ENCODE data around the gene COQ10A.

COQ10A gene

GRCh38 chr12:56223571-56224101 lies 43.1 kb upstream of the COQ10A start:
- Histone ChIP-seq H3K27me3 (ENCODE audit: insufficient read depth, low read length) (no peaks in the 10 kb centered on the region), H4K20me1 (ENCODE audit: insufficient read depth, low read length) (no peaks in the 10 kb centered on the region), H3K4me1 (ENCODE audit: insufficient read depth, low read length, severe bottlenecking) (peaks cover 42% of the 10 kb centered on the region), H3F3A (ENCODE audit: insufficient read depth, low read length) (no peaks in the 10 kb centered on the region), H3K9me3 (ENCODE audit: low read length) (no peaks in the 10 kb centered on the region), H3K9ac (ENCODE audit: low read length) (peak overlapping the region; percentile 75), H3K4me2 (ENCODE audit: low read length) (peak overlapping the region; percentile 95), H3K79me2 (ENCODE audit: insufficient read depth, low read length) (0 out of 2 replicates have a peak, but pooled peaks cover 5% of the 10 kb centered on the region), H2AFZ (ENCODE audit: low read length) (peak overlapping the region; percentile 12; the same call in 1 of the 2 replicates), H3K9me2 (ENCODE audit: low read depth, low read length) (no peaks in the 10 kb centered on the region), H3K36me3 (ENCODE audit: insufficient read depth, low read length) (no peaks in the 10 kb centered on the region), H3K4me3 (ENCODE audit: low read depth, low read length, poor library complexity, severe bottlenecking) (peak overlapping the region; percentile 84), H3K27ac (ENCODE audit: low read depth, low read length, poor library complexity, severe bottlenecking) (peak overlapping the region; percentile 84)
- no peak for TF ChIP-seq CTCF (IDR thresholded peaks at IDR 0.05; ENCODE audit: low read length)
- TF ChIP-seq EZH2 (IDR thresholded peaks at IDR 0.05; ENCODE audit: borderline replicate concordance, low read length), result no peak

- no peaks in the 10 kb centered on the region for H3K36me3 ChIP-seq (ENCODE audit: insufficient read depth, low read length)
- no peaks in the 10 kb centered on the region for H4K20me1 ChIP-seq (ENCODE audit: insufficient read depth, low read length)
- TF ChIP-seq EZH2 (IDR thresholded peaks at IDR 0.05; ENCODE audit: borderline replicate concordance, low read length) (no peak), CTCF (IDR thresholded peaks at IDR 0.05; ENCODE audit: low read length) (peak; percentile 91)
- H3K27me3 ChIP-seq (ENCODE audit: insufficient read depth, low read length), result no peaks in the 10 kb centered on the region
- H3K4me2 ChIP-seq (ENCODE audit: low read length), result peak within 1 kb of the TSS; percentile 95
- peak within 1 kb of the TSS; percentile 76 for H3K9ac ChIP-seq (ENCODE audit: low read length)
- H3F3A ChIP-seq (ENCODE audit: insufficient read depth, low read length), result no peaks in the 10 kb centered on the region
- H3K9me3 ChIP-seq (ENCODE audit: low read length), result no peaks in the 10 kb centered on the region
- peak within 1 kb of the TSS; percentile 84 for H3K4me3 ChIP-seq (ENCODE audit: low read depth, low read length, poor library complexity, severe bottlenecking)
- H2AFZ ChIP-seq (ENCODE audit: low read length), result peak within 1 kb of the TSS; percentile 52
- H3K79me2 ChIP-seq (ENCODE audit: insufficient read depth, low read length), result 0 out of 2 replicates have a peak, but pooled peaks cover 5% of the 10 kb centered on the region
- no peaks in the 10 kb centered on the region for H3K9me2 ChIP-seq (ENCODE audit: low read depth, low read length)
- H3K4me1 ChIP-seq (ENCODE audit: insufficient read depth, low read length, severe bottlenecking), result peaks cover 42% of the 10 kb centered on the region
- H3K27ac ChIP-seq (ENCODE audit: low read depth, low read length, poor library complexity, severe bottlenecking), result peak within 1 kb of the TSS; percentile 84
Measured at GRCh38 chr12:56224102-56224701, 42.5 kb upstream of the COQ10A start, which contains the start of gene NABP2. TSS of gene NABP2 (plus strand) at chr12:56224342. CDS start at chr12:56224857, 515 bp downstream.

GRCh38 chr12:56224954-56225353 lies 41.8 kb upstream of the COQ10A start:
- Histone ChIP-seq H3K4me1 (ENCODE audit: insufficient read depth, low read length, severe bottlenecking) (peaks cover 42% of the 10 kb centered on the region), H3K9me2 (ENCODE audit: low read depth, low read length) (no peaks in the 10 kb centered on the region), H3K36me3 (ENCODE audit: insufficient read depth, low read length) (no peaks in the 10 kb centered on the region), H3K4me2 (ENCODE audit: low read length) (peak overlapping the region; percentile 95), H3K27me3 (ENCODE audit: insufficient read depth, low read length) (no peaks in the 10 kb centered on the region), H3K27ac (ENCODE audit: low read depth, low read length, poor library complexity, severe bottlenecking) (peak overlapping the region; percentile 64), H3K79me2 (ENCODE audit: insufficient read depth, low read length) (0 out of 2 replicates have a peak, but pooled peaks cover 5% of the 10 kb centered on the region), H4K20me1 (ENCODE audit: insufficient read depth, low read length) (no peaks in the 10 kb centered on the region), H3F3A (ENCODE audit: insufficient read depth, low read length) (no peaks in the 10 kb centered on the region), H2AFZ (ENCODE audit: low read length) (no peak overlapping the region), H3K9ac (ENCODE audit: low read length) (peak overlapping the region; percentile 76), H3K4me3 (ENCODE audit: low read depth, low read length, poor library complexity, severe bottlenecking) (peak overlapping the region; percentile 84), H3K9me3 (ENCODE audit: low read length) (no peaks in the 10 kb centered on the region)
- no peak for TF ChIP-seq CTCF (IDR thresholded peaks at IDR 0.05; ENCODE audit: low read length)
- no peak for TF ChIP-seq EZH2 (IDR thresholded peaks at IDR 0.05; ENCODE audit: borderline replicate concordance, low read length)

Measured in OCI-LY1 (cell line).